Liver (tissue), 3 donors: Measurements from ENCODE around the gene IGF2R.

Experiments used
- GABPA ChIP-seq, 2 donors: IDR thresholded peaks in 1 of 2; conservative IDR thresholded peaks in 1 of 2; 2 replicates each; pipeline ENCODE4 v1.6.1; 2016; ENCODE audit warnings: antibody characterized with exemption in 2 of 2, mild to moderate bottlenecking in 1 of 2, moderate library complexity in 1 of 2
- TAF1 ChIP-seq: conservative IDR thresholded peaks from 2 replicates; pipeline ENCODE4 v1.6.1; 2016; ENCODE audit warnings: antibody characterized with exemption, mild to moderate bottlenecking
- TF ChIP-seq, protein P1 (sequence below): fragments of 150-350 bp; IDR thresholded peaks from 2 replicates; pipeline ENCODE4 v1.5.1; 2017; ENCODE audit warnings: improper control_type of control experiment, low read depth, low read length; ENCODE audit not compliant: missing input control
- TF ChIP-seq, protein P2 (sequence below): IDR thresholded peaks from 2 replicates; pipeline ENCODE4 v1.6.1; 2016; ENCODE audit warnings: antibody characterized with exemption, mild to moderate bottlenecking
- donor health status: healthy.
- donor health status: healthy.

DNA sequence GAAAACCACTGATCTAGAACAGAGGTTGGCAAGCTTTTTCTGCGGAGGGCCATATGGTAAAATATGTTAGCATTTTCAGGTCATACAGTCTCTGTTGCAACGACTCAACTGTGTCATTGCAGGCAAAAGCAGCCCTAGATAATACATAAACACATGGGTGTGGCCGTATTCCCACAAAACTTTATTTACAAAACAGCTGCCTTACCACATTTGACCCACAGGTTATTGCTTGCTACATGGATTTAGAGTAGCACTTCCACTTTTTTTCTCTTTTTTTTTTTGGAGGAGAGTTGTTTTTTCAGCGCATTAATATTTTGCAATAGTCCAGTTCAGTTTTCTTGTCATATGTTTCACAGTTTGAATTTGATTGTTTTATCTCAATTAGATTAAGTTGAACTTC is 2.5 kb upstream of the IGF2R start:
- TF ChIP-seq, protein P1, sequence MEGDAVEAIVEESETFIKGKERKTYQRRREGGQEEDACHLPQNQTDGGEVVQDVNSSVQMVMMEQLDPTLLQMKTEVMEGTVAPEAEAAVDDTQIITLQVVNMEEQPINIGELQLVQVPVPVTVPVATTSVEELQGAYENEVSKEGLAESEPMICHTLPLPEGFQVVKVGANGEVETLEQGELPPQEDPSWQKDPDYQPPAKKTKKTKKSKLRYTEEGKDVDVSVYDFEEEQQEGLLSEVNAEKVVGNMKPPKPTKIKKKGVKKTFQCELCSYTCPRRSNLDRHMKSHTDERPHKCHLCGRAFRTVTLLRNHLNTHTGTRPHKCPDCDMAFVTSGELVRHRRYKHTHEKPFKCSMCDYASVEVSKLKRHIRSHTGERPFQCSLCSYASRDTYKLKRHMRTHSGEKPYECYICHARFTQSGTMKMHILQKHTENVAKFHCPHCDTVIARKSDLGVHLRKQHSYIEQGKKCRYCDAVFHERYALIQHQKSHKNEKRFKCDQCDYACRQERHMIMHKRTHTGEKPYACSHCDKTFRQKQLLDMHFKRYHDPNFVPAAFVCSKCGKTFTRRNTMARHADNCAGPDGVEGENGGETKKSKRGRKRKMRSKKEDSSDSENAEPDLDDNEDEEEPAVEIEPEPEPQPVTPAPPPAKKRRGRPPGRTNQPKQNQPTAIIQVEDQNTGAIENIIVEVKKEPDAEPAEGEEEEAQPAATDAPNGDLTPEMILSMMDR = peak; percentile 19
- TF ChIP-seq, protein P2, sequence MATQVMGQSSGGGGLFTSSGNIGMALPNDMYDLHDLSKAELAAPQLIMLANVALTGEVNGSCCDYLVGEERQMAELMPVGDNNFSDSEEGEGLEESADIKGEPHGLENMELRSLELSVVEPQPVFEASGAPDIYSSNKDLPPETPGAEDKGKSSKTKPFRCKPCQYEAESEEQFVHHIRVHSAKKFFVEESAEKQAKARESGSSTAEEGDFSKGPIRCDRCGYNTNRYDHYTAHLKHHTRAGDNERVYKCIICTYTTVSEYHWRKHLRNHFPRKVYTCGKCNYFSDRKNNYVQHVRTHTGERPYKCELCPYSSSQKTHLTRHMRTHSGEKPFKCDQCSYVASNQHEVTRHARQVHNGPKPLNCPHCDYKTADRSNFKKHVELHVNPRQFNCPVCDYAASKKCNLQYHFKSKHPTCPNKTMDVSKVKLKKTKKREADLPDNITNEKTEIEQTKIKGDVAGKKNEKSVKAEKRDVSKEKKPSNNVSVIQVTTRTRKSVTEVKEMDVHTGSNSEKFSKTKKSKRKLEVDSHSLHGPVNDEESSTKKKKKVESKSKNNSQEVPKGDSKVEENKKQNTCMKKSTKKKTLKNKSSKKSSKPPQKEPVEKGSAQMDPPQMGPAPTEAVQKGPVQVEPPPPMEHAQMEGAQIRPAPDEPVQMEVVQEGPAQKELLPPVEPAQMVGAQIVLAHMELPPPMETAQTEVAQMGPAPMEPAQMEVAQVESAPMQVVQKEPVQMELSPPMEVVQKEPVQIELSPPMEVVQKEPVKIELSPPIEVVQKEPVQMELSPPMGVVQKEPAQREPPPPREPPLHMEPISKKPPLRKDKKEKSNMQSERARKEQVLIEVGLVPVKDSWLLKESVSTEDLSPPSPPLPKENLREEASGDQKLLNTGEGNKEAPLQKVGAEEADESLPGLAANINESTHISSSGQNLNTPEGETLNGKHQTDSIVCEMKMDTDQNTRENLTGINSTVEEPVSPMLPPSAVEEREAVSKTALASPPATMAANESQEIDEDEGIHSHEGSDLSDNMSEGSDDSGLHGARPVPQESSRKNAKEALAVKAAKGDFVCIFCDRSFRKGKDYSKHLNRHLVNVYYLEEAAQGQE = no peak
- no peak for TF ChIP-seq GABPA (IDR thresholded peaks at IDR 0.05 in 1 of 2, conservative IDR thresholded peaks at IDR 0.05 in 1 of 2)
- TF ChIP-seq TAF1 = no peak
